AG10803 (cell line): ENCODE data around the gene TBC1D22A.

Experiments used
- DNase-seq: peaks from one replicate; pipeline ENCODE4 v3.0.0; 2010; ENCODE audit warnings: low read depth
- H3K4me3 ChIP-seq: 2 replicates; pipeline ENCODE4 v1.5.1; 2011; ENCODE audit warnings: mild to moderate bottlenecking, low read length, control low read depth
- CTCF ChIP-seq: conservative IDR thresholded peaks from 2 replicates; pipeline ENCODE4 v1.5.1; 2011; ENCODE audit warnings: mild to moderate bottlenecking, low read length, control low read depth, inconsistent platforms

TBC1D22A gene

DNA sequence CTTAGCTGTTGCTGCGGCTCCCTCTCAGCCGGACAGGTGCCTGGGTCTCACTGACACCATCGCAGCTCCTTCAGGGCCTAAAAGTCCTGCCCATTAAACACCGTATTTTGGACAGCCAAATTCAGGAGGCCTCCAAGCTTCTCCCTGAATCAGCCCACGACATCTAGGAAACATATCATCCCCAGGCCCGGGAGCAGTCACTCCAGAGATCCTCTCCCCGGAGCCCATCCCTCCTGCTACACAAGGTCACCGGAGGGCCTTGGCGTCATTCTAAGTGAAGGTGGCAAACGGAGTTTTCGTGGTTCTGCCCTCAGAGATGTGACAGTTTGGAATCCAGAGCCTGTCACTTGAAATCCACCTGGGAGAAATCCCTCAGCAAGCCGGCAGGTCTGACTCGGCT, 232.5 kb downstream of the TBC1D22A start:
- H3K4me3 ChIP-seq, result no peak overlapping the region
- no peak for DNase-seq
- no peak for TF ChIP-seq CTCF

DNA sequence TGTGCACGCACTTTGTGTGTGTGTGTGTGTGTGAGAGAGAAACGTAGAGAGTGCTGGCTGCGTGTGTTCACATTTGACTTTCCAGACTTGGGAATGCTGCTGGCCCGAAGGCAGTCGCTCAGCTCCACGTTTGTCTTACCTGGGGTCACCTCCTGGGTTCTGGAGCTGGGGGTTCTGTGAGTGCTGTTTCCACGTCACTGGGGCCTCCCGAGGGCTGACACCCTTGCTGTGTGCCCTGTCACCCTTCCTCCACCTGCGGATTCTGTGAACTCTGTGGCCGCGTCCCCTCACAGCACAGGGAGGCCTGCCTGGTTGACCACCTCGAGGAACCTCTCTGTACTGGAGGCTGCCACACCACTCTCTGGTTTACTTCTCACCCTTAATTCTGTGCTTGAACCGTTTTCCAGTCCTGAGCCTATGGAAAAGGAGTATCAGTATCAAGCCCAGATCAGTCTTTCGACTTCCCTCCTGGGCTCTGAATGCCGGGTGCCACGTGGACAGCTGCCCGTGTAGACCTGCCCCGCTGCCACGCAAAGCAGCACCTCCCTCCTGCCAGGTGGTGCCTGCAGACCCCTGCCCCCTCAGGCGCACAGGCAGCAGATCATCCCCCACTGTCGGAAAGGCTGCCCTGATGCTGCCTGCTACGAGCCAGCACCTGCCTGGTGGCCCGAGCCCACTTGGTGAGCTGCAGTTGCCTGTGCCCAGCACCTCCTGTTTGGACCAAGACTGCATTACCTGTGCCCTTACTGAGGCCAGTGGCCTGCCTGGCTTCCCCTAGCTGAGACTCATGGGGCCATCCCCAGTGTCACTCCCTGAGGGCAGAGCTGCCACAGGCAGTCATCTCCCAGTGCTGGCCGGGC, 233.3 kb downstream of the TBC1D22A start:
- H3K4me3 ChIP-seq, result no peak overlapping the region
- TF ChIP-seq CTCF, result no peak
- DNase-seq, result no peak

DNA sequence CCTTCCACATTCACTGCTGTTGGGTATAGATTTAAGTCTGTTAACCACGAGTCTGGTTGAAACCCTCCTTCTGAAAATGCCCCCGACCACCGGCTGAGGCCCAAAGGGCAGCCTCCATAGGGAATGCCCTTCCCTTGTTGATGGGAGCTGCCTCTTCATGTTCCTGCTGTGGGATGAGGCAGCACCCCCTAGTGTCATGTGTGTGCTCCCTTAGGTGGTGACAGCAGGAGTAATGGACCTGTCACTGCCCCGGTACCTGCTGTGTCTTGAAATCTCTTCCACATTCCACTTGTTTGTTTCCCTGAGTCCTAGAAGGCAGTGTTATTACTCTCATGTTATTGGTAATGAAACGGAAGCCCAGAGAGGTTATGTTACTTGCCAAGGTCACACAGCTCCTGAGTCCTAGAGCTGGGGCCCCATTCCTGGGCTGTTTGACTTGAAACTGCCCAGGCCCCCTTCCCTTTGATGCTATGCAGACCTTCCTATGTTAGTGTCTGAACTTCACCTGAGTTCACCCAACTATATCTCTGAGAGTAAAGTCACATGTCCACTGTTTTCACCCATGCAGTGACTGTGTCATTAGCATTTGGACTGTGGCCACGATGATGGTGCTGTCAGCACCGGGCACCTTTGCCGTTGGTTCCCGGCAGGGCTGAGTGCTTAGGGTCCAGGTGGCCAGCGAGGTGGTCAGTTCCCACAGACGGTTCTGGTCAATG, 234.3 kb downstream of the TBC1D22A start:
- H3K4me3 ChIP-seq, result no peak overlapping the region
- no peak for DNase-seq
- peak; percentile 32 for TF ChIP-seq CTCF

- no peak for TF ChIP-seq CTCF
- DNase-seq, result no peak
- no peak overlapping the region for H3K4me3 ChIP-seq
These were observed 235.0 kb downstream of the TBC1D22A start for GRCh38 chr22:46997311-46997970.

- no peak overlapping the region for H3K4me3 ChIP-seq
- DNase-seq, result no peak
- no peak for TF ChIP-seq CTCF
These were observed 235.9 kb downstream of the TBC1D22A start for GRCh38 chr22:46998331-46998730.

DNA sequence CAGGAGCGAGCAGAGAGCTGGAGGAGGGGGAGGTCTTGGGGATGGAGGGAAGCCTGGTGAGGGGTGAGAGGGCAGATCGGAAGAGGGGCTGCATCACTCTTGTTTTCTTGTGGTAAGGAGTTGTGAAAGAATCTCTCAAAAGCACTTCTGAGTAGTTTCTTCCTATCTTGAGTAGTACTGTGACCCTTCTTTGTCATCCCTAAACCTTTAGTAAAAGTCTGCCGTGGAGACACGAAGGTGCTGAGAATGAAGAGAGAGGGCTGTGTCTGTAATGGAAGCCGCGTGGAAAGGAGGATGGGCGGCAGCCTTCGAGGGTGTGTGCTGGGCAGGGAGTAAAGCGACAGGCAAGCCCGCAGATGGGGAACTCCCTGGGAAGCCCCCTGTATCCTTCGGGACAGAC, 237.8 kb downstream of the TBC1D22A start:
- no peak for DNase-seq
- H3K4me3 ChIP-seq, result no peak overlapping the region
- TF ChIP-seq CTCF, result no peak
